Measurements from ENCODE around the gene FUZ.

- TF ChIP-seq TAF1 (IDR thresholded peaks at IDR 0.05; ENCODE audit: borderline replicate concordance, insufficient read depth, low read length) (no peak), POLR2AphosphoS5 (IDR thresholded peaks at IDR 0.05; ENCODE audit: low read depth, low read length) (no peak), SIN3A (IDR thresholded peaks at IDR 0.05; ENCODE audit: borderline replicate concordance, insufficient read depth, low read length) (no peak), REST (IDR thresholded peaks at IDR 0.05; ENCODE audit: insufficient read depth in 1 of 2, low read depth in 2 of 2, low read length in 2 of 2) (no peak), FOXP2 (optimal IDR thresholded peaks at IDR 0.05; ENCODE audit: borderline replicate concordance, extremely low read depth, extremely low read length, insufficient read depth) (no peak)
These were observed 20.5 kb upstream of the FUZ start for GRCh38 chr19:49833599-49833998.
